Nephron progenitor cell (in vitro differentiated cells): ENCODE data around the gene CD7.
A peak's percentile ranks its signal among the peaks of the same experiment; 100 is the strongest.

ENCODE experiments used
- DNase-seq: peaks from one replicate; pipeline ENCODE4 v3.0.0; 2021
- H3K27ac Mint-ChIP-seq: 2 replicates; pipeline ENCODE4 v1.8.0; 2021; ENCODE audit warnings: mild to moderate bottlenecking, moderate library complexity, mixed read lengths
- H3K27me3 Mint-ChIP-seq: 2 replicates; pipeline ENCODE4 v1.8.0; 2021; ENCODE audit warnings: mild to moderate bottlenecking, low read depth, mixed read lengths; ENCODE audit not compliant: poor library complexity
- H3K36me3 Mint-ChIP-seq: 2 replicates; pipeline ENCODE4 v1.8.0; 2021; ENCODE audit warnings: low read depth, mixed read lengths
- H3K4me1 Mint-ChIP-seq: 2 replicates; pipeline ENCODE4 v1.8.0; 2021; ENCODE audit warnings: mixed read lengths
- H3K4me3 Mint-ChIP-seq: 2 replicates; pipeline ENCODE4 v1.8.0; 2021; ENCODE audit warnings: mild to moderate bottlenecking, moderate library complexity, mixed read lengths
- H3K9me3 Mint-ChIP-seq: 2 replicates; pipeline ENCODE4 v1.8.0; 2021; ENCODE audit warnings: mild to moderate bottlenecking, moderate library complexity, mixed read lengths
- CTCF ChIP-seq: fragments of 200-600 bp; sonication (generic); IDR thresholded peaks from 2 replicates; pipeline ENCODE4 v1.5.0; 2021; ENCODE audit warnings: antibody characterized with exemption

Gene CD7

GRCh38 chr17:82334204-82334621 is 16.8 kb upstream of the CD7 start:
- no peak for TF ChIP-seq CTCF
- Mint-ChIP-seq H3K4me3 (no peak overlapping the region), H3K36me3 (no peaks in the 10 kb centered on the region), H3K27me3 (peaks cover 76% of the 10 kb centered on the region), H3K4me1 (peaks cover 48% of the 10 kb centered on the region), H3K27ac (no peak overlapping the region), H3K9me3 (no peaks in the 10 kb centered on the region)
- DNase-seq: no peak

GRCh38 chr17:82333279-82334171 is 16.1 kb upstream of the CD7 start, which contains the start of gene SECTM1:
SECTM1 (minus strand) TSS chr17:82333766; CDS start chr17:82327240, 6,526 bp downstream.
- Mint-ChIP-seq H3K36me3 (no peaks in the 10 kb centered on the region), H3K27me3 (peaks cover 73% of the 10 kb centered on the region), H3K4me1 (peaks cover 45% of the 10 kb centered on the region), H3K4me3 (peak within 1 kb of the TSS; percentile 65), H3K9me3 (no peaks in the 10 kb centered on the region), H3K27ac (no peak within 1 kb of the TSS)
- peak; percentile 51 for DNase-seq
- no peak for TF ChIP-seq CTCF

DNA sequence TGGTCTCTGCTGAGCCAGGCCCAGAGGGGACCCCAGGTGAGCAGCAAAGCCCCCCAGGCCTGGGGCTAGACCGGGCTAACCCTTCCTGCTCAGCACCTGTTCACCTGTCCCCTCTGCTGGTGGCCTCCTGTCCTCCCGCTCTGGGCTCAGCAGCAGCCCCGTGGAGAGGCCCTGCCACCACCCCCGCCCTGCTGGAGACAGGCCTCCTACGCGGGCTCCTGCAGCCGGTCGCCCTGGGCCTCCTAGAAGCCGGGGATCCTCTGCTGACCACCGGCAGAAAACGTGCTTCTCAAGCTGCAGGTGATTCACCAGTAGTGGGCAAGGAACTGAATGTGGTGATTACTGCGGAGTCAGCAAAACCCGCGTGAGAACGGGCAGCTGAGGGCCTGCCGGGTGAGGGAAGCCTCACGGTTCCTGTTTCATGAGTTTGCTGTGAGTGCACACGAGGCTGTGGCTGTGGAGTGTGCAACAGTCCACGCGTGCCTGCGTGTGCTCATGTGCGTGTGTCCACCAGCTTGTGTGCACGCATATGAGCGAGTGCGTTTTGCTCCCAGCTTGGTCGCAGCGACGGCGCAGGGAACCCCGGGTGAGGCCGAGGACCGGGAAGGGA is 15.4 kb upstream of the CD7 start:
- H3K4me1 Mint-ChIP-seq: peaks cover 46% of the 10 kb centered on the region
- H3K36me3 Mint-ChIP-seq: no peaks in the 10 kb centered on the region
- peaks cover 72% of the 10 kb centered on the region for H3K27me3 Mint-ChIP-seq
- no peaks in the 10 kb centered on the region for H3K9me3 Mint-ChIP-seq
- no peak for DNase-seq
- no peak overlapping the region for H3K27ac Mint-ChIP-seq
- TF ChIP-seq CTCF: no peak
- H3K4me3 Mint-ChIP-seq: peak overlapping the region; percentile 65

DNA sequence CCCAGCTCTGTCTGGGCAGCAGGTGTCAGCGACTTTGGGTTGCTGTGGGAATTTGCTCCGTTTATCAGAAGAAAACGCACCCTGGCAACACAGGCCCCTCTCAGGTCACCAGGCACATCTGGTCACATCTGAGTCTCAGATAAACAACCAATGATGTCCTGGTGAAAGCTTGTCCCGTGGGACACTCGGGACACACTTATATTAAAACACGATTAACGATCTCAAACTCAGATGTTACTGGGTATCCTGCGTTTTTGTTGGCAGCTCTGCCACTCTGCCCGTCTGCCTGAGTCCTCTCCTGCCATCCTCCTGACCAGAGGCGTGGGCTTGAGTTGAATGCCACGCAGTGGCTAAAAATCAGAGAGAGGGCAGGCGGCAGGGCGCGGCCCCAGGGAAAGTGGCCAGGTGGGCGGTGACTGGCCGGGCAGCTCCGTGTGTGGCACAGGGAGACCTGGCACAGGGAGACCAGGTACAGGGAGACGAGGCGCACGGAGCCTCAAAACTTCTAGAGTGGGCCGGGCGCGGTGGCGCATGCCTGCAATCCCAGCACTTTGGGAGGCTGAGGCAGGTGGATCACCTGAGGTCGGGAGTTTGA is 14.0 kb upstream of the CD7 start:
- H3K4me1 Mint-ChIP-seq: peaks cover 52% of the 10 kb centered on the region
- H3K9me3 Mint-ChIP-seq: no peaks in the 10 kb centered on the region
- H3K4me3 Mint-ChIP-seq: peak overlapping the region; percentile 15
- no peak overlapping the region for H3K27ac Mint-ChIP-seq
- H3K36me3 Mint-ChIP-seq: no peaks in the 10 kb centered on the region
- H3K27me3 Mint-ChIP-seq: peaks cover 62% of the 10 kb centered on the region
- no peak for DNase-seq
- no peak for TF ChIP-seq CTCF

DNA sequence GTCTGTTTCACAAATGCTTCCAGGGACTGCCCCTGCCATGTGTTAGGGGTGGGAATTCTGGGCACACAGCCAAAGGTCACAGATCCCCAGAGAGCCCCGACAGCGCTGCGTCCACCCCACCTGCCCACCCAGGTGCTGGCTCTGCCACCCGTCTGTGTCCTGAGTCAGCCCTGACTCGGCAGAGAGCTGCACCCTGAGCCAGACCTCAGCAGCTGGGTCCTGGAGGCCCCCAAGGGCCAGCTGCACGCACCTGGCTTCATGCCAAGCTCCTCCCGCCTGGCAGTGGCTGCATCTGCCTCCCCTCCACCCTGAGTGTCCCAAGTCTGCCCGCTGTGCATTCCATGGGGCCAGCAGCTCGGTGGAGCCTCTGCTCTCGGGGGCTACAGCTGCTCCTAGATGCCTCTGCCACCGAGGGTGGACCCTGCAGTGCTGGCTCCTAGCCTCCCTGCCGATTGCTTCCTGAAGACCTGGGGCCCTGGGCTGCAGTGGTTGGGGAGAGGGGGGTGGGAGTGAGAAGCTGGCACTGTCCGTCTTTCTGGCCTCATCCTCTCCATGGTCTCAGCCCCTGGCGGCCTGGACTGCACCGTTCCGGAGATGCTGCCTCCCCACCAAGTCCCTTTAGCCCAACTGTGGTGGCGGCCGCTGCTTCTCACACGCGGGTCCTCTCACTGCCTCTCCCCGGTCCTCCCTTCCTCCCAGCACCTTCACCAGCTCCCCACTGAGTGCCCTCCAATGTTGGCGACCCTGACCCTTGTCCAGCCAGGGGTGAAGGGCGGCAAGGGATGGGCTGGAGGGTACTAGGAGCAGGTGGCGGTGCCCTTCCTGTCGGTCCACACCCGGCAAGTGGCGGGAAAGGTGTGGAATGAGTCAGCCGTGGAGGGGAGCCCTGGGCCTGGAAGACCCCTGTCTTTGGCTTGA is 13.2 kb upstream of the CD7 start:
- Mint-ChIP-seq H3K36me3 (no peaks in the 10 kb centered on the region), H3K27ac (no peak overlapping the region), H3K4me3 (no peak overlapping the region), H3K27me3 (peaks cover 54% of the 10 kb centered on the region), H3K4me1 (peaks cover 46% of the 10 kb centered on the region), H3K9me3 (no peaks in the 10 kb centered on the region)
- DNase-seq: no peak
- no peak for TF ChIP-seq CTCF
